HEK293T (cell line): Measurements from ENCODE around the gene CEP350.

ENCODE experiments used
- BHLHE40 ChIP-seq: fragments of 450-650 bp; IDR thresholded peaks from 2 replicates; pipeline ENCODE4 v1.6.1; 2016; ENCODE audit warnings: mild to moderate bottlenecking, moderate library complexity, borderline replicate concordance
- CTBP1 ChIP-seq: fragments of 450-650 bp; IDR thresholded peaks from 2 replicates; pipeline ENCODE4 v1.6.1; 2016; ENCODE audit warnings: borderline replicate concordance
- FOXK2 ChIP-seq: fragments of 450-650 bp; IDR thresholded peaks from 2 replicates; pipeline ENCODE4 v1.6.1; 2016; ENCODE audit warnings: mild to moderate bottlenecking
- HDGF ChIP-seq: fragments of 450-650 bp; IDR thresholded peaks from 2 replicates; pipeline ENCODE4 v1.6.1; 2017; ENCODE audit warnings: antibody characterized with exemption, borderline replicate concordance
- NFRKB ChIP-seq: fragments of 450-650 bp; IDR thresholded peaks from 2 replicates; pipeline ENCODE4 v1.6.1; 2016; ENCODE audit warnings: mild to moderate bottlenecking, moderate library complexity
- SP1 ChIP-seq: fragments of 450-650 bp; IDR thresholded peaks from 2 replicates; pipeline ENCODE4 v1.6.1; 2017
- SUZ12 ChIP-seq: fragments of 450-650 bp; IDR thresholded peaks from 2 replicates; pipeline ENCODE4 v1.6.1; 2016; ENCODE audit warnings: mild to moderate bottlenecking
- ZNF384 ChIP-seq: fragments of 450-650 bp; IDR thresholded peaks from 2 replicates; pipeline ENCODE4 v1.6.1; 2016

DNA sequence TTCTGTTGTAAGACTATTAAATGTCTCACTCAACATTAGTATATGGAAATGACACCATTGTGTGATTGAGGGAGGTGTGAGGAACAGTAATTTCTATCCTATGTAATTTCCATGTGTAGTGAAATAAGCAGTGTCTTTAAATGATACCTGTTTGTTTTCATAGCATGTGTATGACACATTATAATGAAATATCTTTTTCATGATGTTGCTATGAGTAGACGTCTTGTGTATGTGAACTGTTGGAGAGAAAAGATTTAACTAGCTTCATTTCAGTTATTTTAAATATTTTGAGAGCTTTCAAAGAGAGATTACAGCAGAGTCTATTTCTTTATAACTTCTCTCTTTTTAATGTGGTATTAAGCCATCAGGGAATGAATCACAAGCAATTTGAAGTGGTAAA, 128.6 kb downstream of the CEP350 start:
- TF ChIP-seq NFRKB (no peak), SP1 (no peak), ZNF384 (no peak), HDGF (no peak), FOXK2 (no peak), BHLHE40 (no peak), SUZ12 (no peak), CTBP1 (no peak)
